GM12878 (cell line): ENCODE data around the gene CATSPER1. TPM values are rescaled to one million over a fixed set of nuclear protein-coding genes. Genes with fewer than 3 reads are reported as not detected.

Experiments
- ATAC-seq: fragments of 200-7000 bp; cut with Tn5 transposase; 3 replicates; pipeline ENCODE4 v1.9.1; 2020; ENCODE audit warnings: mild to moderate bottlenecking, moderate library complexity
- BruUV-seq: library from RNA; stranded (reverse); fragments of 400-500 nt; replicated peaks from 2 replicates; lab custom pipeline; 2021; lab: Mats Ljungman, UMichigan
- CTCF ChIA-PET: fragments of 300-600 bp; sonication (Branson Sonifier 250); formaldehyde crosslinking; extraction: SDS; loops from one replicate; lab custom pipeline; 2021; ENCODE audit warnings: inconsistent platforms; lab: Yijun Ruan, JAX
- POLR2A ChIA-PET: fragments of 350-600 bp; formaldehyde crosslinking; extraction: SDS; loops from one replicate; lab custom pipeline; 2021; ENCODE audit warnings: inconsistent platforms; lab: Charles Lee
- RAD21 ChIA-PET: fragments of 300-600 bp; sonication (Branson Sonifier 250); formaldehyde crosslinking; loops from one replicate; lab custom pipeline; 2023; ENCODE audit warnings: antibody characterized with exemption; ENCODE audit not compliant: unreplicated experiment; lab: Charles Lee
- SMC1A ChIA-PET: fragments of 300-600 bp; sonication (Branson Sonifier 250); formaldehyde crosslinking; loops from one replicate; lab custom pipeline; 2023; ENCODE audit not compliant: unreplicated experiment, uncharacterized antibody; lab: Charles Lee
- DNase-seq: peaks from one replicate; pipeline ENCODE4 v3.0.0-alpha.2; 2011; ENCODE audit warnings: low read depth, low spot score
- FAIRE-seq: peaks from 3 replicates; lab custom pipeline; 2011; peaks lifted over from hg19 to GRCh38; lab: Jason Lieb, UNC
- H2AFZ ChIP-seq: 2 replicates; pipeline ENCODE4 v1.6.0; 2011; ENCODE audit warnings: low read depth, low read length, control low read depth; ENCODE audit not compliant: control insufficient read depth
- H3K27ac ChIP-seq: 2 replicates; pipeline ENCODE4 v1.5.1; 2011; ENCODE audit warnings: control low read depth; ENCODE audit not compliant: control insufficient read depth, insufficient read depth
- H3K27me3 ChIP-seq, 2 experiments: replicated peaks in 1 of 2; 2 replicates each; pipeline versions ENCODE4 v1.6.0 to v1.6.1; 2011; ENCODE audit warnings: low read length in 1 of 2; ENCODE audit not compliant: control insufficient read depth in 2 of 2, insufficient read depth in 2 of 2
- H3K36me3 ChIP-seq, 2 experiments: 2 replicates each; pipeline ENCODE4 v1.5.1; 2011; ENCODE audit warnings: low read length in 1 of 2; ENCODE audit not compliant: control insufficient read depth in 2 of 2, insufficient read depth in 2 of 2
- H3K4me1 ChIP-seq: 2 replicates; pipeline ENCODE4 v1.6.1; 2011; ENCODE audit warnings: mild to moderate bottlenecking, low read length, moderate library complexity, mixed read lengths; ENCODE audit not compliant: control insufficient read depth, insufficient read depth
- H3K4me2 ChIP-seq: 2 replicates; pipeline ENCODE4 v1.6.0; 2011; ENCODE audit warnings: control low read depth; ENCODE audit not compliant: control insufficient read depth, insufficient read depth
- H3K4me3 ChIP-seq: fragments of 200-600 bp; sonication (generic); 2 replicates; pipeline ENCODE4 v1.5.1; 2016
- H3K79me2 ChIP-seq: 2 replicates; pipeline ENCODE4 v1.6.0; 2011; ENCODE audit warnings: low read length; ENCODE audit not compliant: control insufficient read depth, insufficient read depth
- H3K9ac ChIP-seq: 2 replicates; pipeline ENCODE4 v1.8.0; 2011; ENCODE audit warnings: low read length, control low read depth, mixed read lengths; ENCODE audit not compliant: control insufficient read depth, insufficient read depth
- H3K9me3 ChIP-seq: replicated peaks from 3 replicates; pipeline ENCODE4 v1.5.1; 2011; ENCODE audit warnings: mild to moderate bottlenecking, low read length; ENCODE audit not compliant: control insufficient read depth, insufficient read depth
- H4K20me1 ChIP-seq: 2 replicates; pipeline ENCODE4 v1.6.0; 2011; ENCODE audit not compliant: control insufficient read depth, insufficient read depth
- BACH1 ChIP-seq: fragments of 450-650 bp; IDR thresholded peaks from 2 replicates; pipeline ENCODE4 v1.6.1; 2017; ENCODE audit warnings: mild to moderate bottlenecking, borderline replicate concordance
- CHD4 ChIP-seq: fragments of 200-600 bp; sonication (generic); IDR thresholded peaks from 2 replicates; pipeline ENCODE4 v1.6.1; 2016; ENCODE audit warnings: mild to moderate bottlenecking
- LARP7 ChIP-seq: fragments of 450-650 bp; IDR thresholded peaks from 2 replicates; pipeline ENCODE4 v1.6.1; 2017; ENCODE audit warnings: mild to moderate bottlenecking
- NFYB ChIP-seq: IDR thresholded peaks from 2 replicates; pipeline ENCODE4 v1.6.1; 2011; ENCODE audit warnings: low read depth, mild to moderate bottlenecking, low read length, improper control_type of control experiment, moderate library complexity; ENCODE audit not compliant: insufficient read depth
- NR2C2 ChIP-seq: IDR thresholded peaks from 2 replicates; pipeline ENCODE4 v1.6.1; 2011; ENCODE audit warnings: borderline replicate concordance, low read depth; ENCODE audit not compliant: control insufficient read depth, insufficient read length
- SREBF2 ChIP-seq: IDR thresholded peaks from 2 replicates; pipeline ENCODE4 v1.6.1; 2012; ENCODE audit warnings: mild to moderate bottlenecking, low read length
- ZNF24 ChIP-seq: fragments of 450-650 bp; IDR thresholded peaks from 2 replicates; pipeline ENCODE4 v1.6.1; 2017; ENCODE audit warnings: antibody characterized with exemption, mild to moderate bottlenecking
- WGBS: methylation state at CpG from one replicate; pipeline ENCODE4 v1.1.6; 2016; ENCODE audit warnings: low lambda C conversion rate; ENCODE audit not compliant: insufficient replicate concordance, insufficient coverage; ENCODE audit errors: missing lambda C conversion rate; 5-methylcytosine and 5-hydroxymethylcytosine counted together
- in situ Hi-C: fragments of 300-500 bp; cut with MboI; formaldehyde crosslinking; loops from 9 replicates; pipeline ENCODE4 v1.14.3; 2018; ENCODE audit warnings: mixed read lengths
- intact Hi-C: fragments of 100-400 bp; cut with micrococcal nuclease; formaldehyde crosslinking; loops from one replicate; pipeline ENCODE4 v1.14.2; 2022; ENCODE audit not compliant: unreplicated experiment
- polyA plus RNA-seq, 11 experiments: library from polyadenylated mRNA; depleted of rRNA in 4 of 11; unstranded in 6 of 11; stranded (reverse) in 5 of 11; fragments of >200 nt; fragmentation: Nextera tagmentation in 4 of 11; fragmentation: Illumina TruSeq in 1 of 11; extraction: Ambion mirVana in 4 of 11; extraction: Trizol in 1 of 11; gene quantifications; 1 replicate in 1 of 11; 2 replicates in 10 of 11; pipeline versions ENCODE4 v1.2.1 to v1.2.3, GENCODE V29; 2011 to 2016; ENCODE audit warnings: inconsistent platforms in 2 of 11, missing spikeins in 2 of 11, low read depth in 1 of 11
- total RNA-seq, 4 experiments: library from RNA; depleted of rRNA in 3 of 4; stranded (reverse); fragments of >200 nt in 3 of 4; fragmentation: Illumina TruSeq in 1 of 4; extraction: Trizol in 1 of 4; gene quantifications; 2 replicates each; pipeline versions ENCODE4 v1.2.1 to v1.2.3, GENCODE V29; 2013 to 2021
- TF ChIP-seq, protein P1 (sequence below): IDR thresholded peaks from 2 replicates; pipeline ENCODE4 v1.6.1; 2011; ENCODE audit warnings: low read depth, mild to moderate bottlenecking, low read length, moderate library complexity, borderline replicate concordance; ENCODE audit errors: extremely low read depth
- TF ChIP-seq, protein P2 (sequence below): fragments of 450-650 bp; formaldehyde crosslinking; IDR thresholded peaks from 2 replicates; pipeline ENCODE4 v1.5.0; 2022; ENCODE audit warnings: mild to moderate bottlenecking, missing genetic modification characterization

CATSPER1 gene
- total and polyA plus RNA-seq, 10 of the 15 experiments (the other 5 are each of a cell fraction or from before 2014, with no cell fraction given): 0.02 to 0.05 TPM; not detected in 8

DNA sequence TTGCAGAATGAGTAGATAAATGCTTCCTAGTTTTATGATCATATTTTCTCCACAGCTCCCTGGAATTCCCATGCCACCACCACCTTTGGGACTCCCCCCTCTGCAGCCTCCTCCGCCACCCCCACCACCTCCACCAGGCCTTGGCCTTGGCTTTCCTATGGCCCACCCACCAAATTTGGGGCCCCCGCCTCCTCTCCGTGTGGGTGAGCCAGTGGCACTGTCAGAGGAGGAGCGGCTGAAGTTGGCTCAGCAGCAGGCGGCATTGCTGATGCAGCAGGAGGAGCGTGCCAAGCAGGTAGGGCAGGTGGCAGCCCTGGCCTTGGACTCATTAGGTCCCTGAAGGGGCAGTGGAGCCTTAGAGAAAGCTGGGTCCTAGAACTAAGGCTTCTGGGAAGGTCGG is 28.7 kb upstream of the CATSPER1 start:
- H3K4me1 ChIP-seq: peaks cover 15% of the 10 kb centered on the region
- no peak overlapping the region for H3K27ac ChIP-seq
- SMC1A ChIA-PET: interaction anchor here (0.5 to 4.9 kb wide), 4 partner anchors 10 to 165 kb away, joined by 3 to 29 read pairs (median 4); partner anchors contain the start of gene CCDC85B
- no peaks in the 10 kb centered on the region for H3K9me3 ChIP-seq
- DNase-seq (no peak), ATAC-seq (no peak)
- in situ Hi-C loops: no loop called here
- RAD21 ChIA-PET: interaction anchor here (0.6 to 1.1 kb wide), 2 partner anchors 20 to 81 kb away, joined by 3 read pairs; no protein-coding TSS in a partner anchor
- H4K20me1 ChIP-seq: no peaks in the 10 kb centered on the region
- TF ChIP-seq ZNF24: no peak
- TF ChIP-seq CHD4: no peak
- TF ChIP-seq, protein P1, sequence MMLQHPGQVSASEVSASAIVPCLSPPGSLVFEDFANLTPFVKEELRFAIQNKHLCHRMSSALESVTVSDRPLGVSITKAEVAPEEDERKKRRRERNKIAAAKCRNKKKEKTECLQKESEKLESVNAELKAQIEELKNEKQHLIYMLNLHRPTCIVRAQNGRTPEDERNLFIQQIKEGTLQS: no peak
- TF ChIP-seq, protein P2, sequence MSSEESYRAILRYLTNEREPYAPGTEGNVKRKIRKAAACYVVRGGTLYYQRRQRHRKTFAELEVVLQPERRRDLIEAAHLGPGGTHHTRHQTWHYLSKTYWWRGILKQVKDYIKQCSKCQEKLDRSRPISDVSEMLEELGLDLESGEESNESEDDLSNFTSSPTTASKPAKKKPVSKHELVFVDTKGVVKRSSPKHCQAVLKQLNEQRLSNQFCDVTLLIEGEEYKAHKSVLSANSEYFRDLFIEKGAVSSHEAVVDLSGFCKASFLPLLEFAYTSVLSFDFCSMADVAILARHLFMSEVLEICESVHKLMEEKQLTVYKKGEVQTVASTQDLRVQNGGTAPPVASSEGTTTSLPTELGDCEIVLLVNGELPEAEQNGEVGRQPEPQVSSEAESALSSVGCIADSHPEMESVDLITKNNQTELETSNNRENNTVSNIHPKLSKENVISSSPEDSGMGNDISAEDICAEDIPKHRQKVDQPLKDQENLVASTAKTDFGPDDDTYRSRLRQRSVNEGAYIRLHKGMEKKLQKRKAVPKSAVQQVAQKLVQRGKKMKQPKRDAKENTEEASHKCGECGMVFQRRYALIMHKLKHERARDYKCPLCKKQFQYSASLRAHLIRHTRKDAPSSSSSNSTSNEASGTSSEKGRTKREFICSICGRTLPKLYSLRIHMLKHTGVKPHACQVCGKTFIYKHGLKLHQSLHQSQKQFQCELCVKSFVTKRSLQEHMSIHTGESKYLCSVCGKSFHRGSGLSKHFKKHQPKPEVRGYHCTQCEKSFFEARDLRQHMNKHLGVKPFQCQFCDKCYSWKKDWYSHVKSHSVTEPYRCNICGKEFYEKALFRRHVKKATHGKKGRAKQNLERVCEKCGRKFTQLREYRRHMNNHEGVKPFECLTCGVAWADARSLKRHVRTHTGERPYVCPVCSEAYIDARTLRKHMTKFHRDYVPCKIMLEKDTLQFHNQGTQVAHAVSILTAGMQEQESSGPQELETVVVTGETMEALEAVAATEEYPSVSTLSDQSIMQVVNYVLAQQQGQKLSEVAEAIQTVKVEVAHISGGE (CRISPR knock-in tag): no peak
- TF ChIP-seq NFYB: no peak
- no peak for TF ChIP-seq LARP7
- no peak for TF ChIP-seq BACH1
- TF ChIP-seq SREBF2: no peak
- TF ChIP-seq NR2C2: no peak
- TF ChIP-seq, all 136 proteins: peak for 0
- ChIA-PET CTCF (interaction anchor here (1.1 to 6.4 kb wide), 4 partner anchors 10 to 79 kb away, joined by 3 to 94 read pairs (median 20); no protein-coding TSS in a partner anchor), POLR2A (interaction anchor here (1.0 to 1.4 kb wide), 2 partner anchors 10 to 13 kb away, joined by 3 to 4 read pairs; no protein-coding TSS in a partner anchor)
- FAIRE-seq: no peak
- no peak overlapping the region for H3K4me2 ChIP-seq
- no peak overlapping the region for H3K9ac ChIP-seq
- H3K27me3 ChIP-seq: no peaks in the 10 kb centered on the region
- BruUV-seq: no TSS peak
- no peak overlapping the region for H3K4me3 ChIP-seq
- peaks cover 27% of the 10 kb centered on the region for H3K79me2 ChIP-seq
- peaks cover 31 to 41% of the 10 kb centered on the region in 2 experiments for H3K36me3 ChIP-seq
- H2AFZ ChIP-seq: no peak overlapping the region
- WGBS: 89% methylated on average over 6 of the region's 7 CpGs
- intact Hi-C loops: no loop called here
